Measurements from ENCODE around the gene AMBRA1. TPM values are rescaled to one million over a fixed set of nuclear protein-coding genes. Genes with fewer than 3 reads are reported as not detected.

AMBRA1 gene
- total RNA-seq, 6 donors from 2014 or later: 22.9 to 55.7 (median 33.2) TPM

DNA sequence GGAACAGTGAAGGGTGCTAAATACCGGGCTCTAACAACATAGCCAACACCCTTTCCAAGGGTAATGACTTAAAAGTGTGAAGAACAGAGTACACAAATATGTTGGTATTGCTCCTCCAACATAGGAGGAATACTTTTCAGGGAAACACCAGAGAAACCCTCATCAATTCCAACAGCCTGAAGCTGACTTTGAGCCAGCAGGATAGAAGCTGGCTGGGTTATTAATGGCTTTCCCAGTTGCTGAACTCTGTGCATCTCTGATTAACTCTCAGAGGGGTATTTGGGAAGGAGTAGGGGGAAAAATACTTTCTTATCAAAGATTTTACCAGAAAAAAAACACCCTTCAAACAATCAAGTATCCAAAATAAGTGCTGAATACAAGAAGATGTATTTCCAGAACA is 95.6 kb downstream of the AMBRA1 start:
- TF ChIP-seq POLR2AphosphoS5 (IDR thresholded peaks at IDR 0.05): no peak
- no peak for TF ChIP-seq EP300 (IDR thresholded peaks at IDR 0.05)
- no peak for TF ChIP-seq POLR2A (IDR thresholded peaks at IDR 0.05)
- TF ChIP-seq, protein P1, sequence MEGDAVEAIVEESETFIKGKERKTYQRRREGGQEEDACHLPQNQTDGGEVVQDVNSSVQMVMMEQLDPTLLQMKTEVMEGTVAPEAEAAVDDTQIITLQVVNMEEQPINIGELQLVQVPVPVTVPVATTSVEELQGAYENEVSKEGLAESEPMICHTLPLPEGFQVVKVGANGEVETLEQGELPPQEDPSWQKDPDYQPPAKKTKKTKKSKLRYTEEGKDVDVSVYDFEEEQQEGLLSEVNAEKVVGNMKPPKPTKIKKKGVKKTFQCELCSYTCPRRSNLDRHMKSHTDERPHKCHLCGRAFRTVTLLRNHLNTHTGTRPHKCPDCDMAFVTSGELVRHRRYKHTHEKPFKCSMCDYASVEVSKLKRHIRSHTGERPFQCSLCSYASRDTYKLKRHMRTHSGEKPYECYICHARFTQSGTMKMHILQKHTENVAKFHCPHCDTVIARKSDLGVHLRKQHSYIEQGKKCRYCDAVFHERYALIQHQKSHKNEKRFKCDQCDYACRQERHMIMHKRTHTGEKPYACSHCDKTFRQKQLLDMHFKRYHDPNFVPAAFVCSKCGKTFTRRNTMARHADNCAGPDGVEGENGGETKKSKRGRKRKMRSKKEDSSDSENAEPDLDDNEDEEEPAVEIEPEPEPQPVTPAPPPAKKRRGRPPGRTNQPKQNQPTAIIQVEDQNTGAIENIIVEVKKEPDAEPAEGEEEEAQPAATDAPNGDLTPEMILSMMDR (IDR thresholded peaks at IDR 0.05): no peak

DNA sequence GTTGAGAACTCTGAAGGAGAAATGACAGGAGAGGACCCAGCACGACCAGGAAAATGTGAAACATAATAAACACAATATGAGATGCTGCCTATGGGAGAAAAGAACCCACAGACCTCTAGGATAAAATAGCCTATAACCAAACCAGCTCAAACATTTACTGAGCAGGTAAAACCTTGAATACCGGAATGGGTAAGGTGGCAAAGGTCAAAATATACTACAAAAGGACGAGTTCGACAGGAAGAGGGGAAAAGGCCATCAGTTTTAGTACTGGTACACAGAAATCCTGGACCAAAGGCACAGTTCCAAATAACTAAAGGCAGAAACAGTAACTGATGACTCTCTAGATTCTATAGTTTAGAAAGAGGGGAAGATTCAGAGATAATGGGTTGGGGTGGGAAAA is 96.3 kb downstream of the AMBRA1 start:
- H3K27me3 ChIP-seq: no peaks in the 10 kb centered on the region
- peaks cover 0 to 33% (median 8%) of the 10 kb centered on the region in 4 donors for H3K36me3 ChIP-seq
- H3K9me3 ChIP-seq: no peaks in the 10 kb centered on the region
- ATAC-seq (ENCODE audit: low FRiP score in 2 of 2) (no peak), DNase-seq (no peak)
- H3K4me1 ChIP-seq: peaks cover under 1 to 7% (median 5%) of the 10 kb centered on the region in 4 donors
- H3K27ac ChIP-seq: no peak overlapping the region
- TF ChIP-seq, protein P1 (IDR thresholded peaks at IDR 0.05): no peak
- TF ChIP-seq POLR2AphosphoS5 (IDR thresholded peaks at IDR 0.05) (no peak), POLR2A (IDR thresholded peaks at IDR 0.05) (no peak), EP300 (IDR thresholded peaks at IDR 0.05) (no peak)
- H3K4me3 ChIP-seq: no peak overlapping the region
- WGBS, 2 donors: 84 to 88% methylated on average over 4 of the region's 4 CpGs

More for the DNA sequence above, 95.6 kb downstream of the AMBRA1 start:
- no peaks in the 10 kb centered on the region for H3K9me3 ChIP-seq
- no peak for DNase-seq
- no peak overlapping the region for H3K4me3 ChIP-seq
- no peaks in the 10 kb centered on the region for H3K27me3 ChIP-seq
- H3K27ac ChIP-seq: no peak overlapping the region
- H3K36me3 ChIP-seq: peaks cover 0 to 28% (median 6%) of the 10 kb centered on the region in 4 donors
- H3K4me1 ChIP-seq: peaks cover 0 to 4% (median 2%) of the 10 kb centered on the region in 4 donors
- no peak for ATAC-seq (ENCODE audit: low FRiP score in 2 of 2)
- 62 to 81% methylated on average over 1 of the region's 1 CpG for WGBS, 2 donors

DNA sequence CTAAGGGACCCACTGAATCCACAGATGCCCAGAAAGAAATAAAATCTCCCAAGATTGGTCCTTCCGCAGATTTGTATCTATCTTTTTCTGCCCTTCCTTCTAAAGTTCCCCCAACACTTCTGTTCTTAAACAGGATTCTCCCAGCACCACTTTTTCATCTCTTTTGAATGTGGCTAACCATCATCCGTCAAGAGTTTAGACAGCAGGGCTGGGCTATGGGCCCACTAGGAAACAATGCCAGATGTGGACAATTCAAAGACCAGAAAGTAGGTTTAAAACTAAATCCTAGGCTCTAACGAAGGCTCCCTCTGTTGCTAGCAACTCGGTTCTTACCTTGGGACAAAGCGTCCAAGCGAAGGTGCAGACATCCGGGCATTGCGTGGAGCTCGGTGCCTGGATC is 100.0 kb downstream of the AMBRA1 start:
- WGBS, 2 donors: 78 to 87% methylated on average over 9 of the region's 9 CpGs
- no peak for DNase-seq
- no peak for ATAC-seq (ENCODE audit: low FRiP score in 2 of 2)
- Histone ChIP-seq H3K27ac (peak overlapping the region in 2 of 4 donors; percentile 4 to 54), H3K27me3 (no peaks in the 10 kb centered on the region), H3K4me3 (no peak overlapping the region), H3K36me3 (peaks cover 0 to 23% (median 8%) of the 10 kb centered on the region in 4 donors), H3K9me3 (no peaks in the 10 kb centered on the region), H3K4me1 (peaks cover 7 to 26% (median 16%) of the 10 kb centered on the region in 4 donors)
- TF ChIP-seq, protein P1 (IDR thresholded peaks at IDR 0.05): no peak
- no peak for TF ChIP-seq POLR2AphosphoS5 (IDR thresholded peaks at IDR 0.05)
- no peak for TF ChIP-seq EP300 (IDR thresholded peaks at IDR 0.05)
- TF ChIP-seq POLR2A (IDR thresholded peaks at IDR 0.05): no peak

DNA sequence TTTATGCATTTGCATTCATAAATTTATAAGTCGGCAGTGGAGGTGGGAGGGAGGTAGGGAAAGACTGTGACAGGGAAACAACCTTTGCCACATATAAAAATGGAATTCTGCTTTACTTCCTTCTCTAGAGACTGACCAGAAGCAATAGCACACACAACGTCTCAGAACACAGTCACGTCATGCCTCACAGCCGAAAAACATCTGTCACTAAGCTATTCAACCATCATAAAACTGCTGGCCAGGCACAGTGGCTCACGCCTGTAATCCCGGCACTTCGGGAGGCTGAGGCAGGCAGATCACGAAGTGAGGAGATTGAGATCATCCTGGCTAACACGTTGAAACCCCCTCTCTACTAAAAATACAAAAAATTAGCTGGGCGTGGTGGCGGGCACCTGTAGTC is 101.3 kb downstream of the AMBRA1 start:
- no peak overlapping the region for H3K4me3 ChIP-seq
- H3K27ac ChIP-seq: peak overlapping the region in 2 of 4 donors; percentile 61 to 72
- DNase-seq (no peak), ATAC-seq (ENCODE audit: low FRiP score in 2 of 2) (peak; percentile 53 to 68)
- H3K36me3 ChIP-seq: peaks cover 0 to 23% (median 8%) of the 10 kb centered on the region in 4 donors
- H3K9me3 ChIP-seq: no peaks in the 10 kb centered on the region
- no peak for TF ChIP-seq POLR2A (IDR thresholded peaks at IDR 0.05)
- TF ChIP-seq EP300 (IDR thresholded peaks at IDR 0.05): no peak
- TF ChIP-seq, protein P1 (IDR thresholded peaks at IDR 0.05): no peak
- TF ChIP-seq POLR2AphosphoS5 (IDR thresholded peaks at IDR 0.05): no peak
- 73 to 75% methylated on average over 11 of the region's 11 CpGs for WGBS, 2 donors
- H3K4me1 ChIP-seq: peaks cover 7 to 26% (median 16%) of the 10 kb centered on the region in 4 donors
- H3K27me3 ChIP-seq: no peaks in the 10 kb centered on the region

Data from upper lobe of left lung (tissue), 6 donors.